ENCODE results near the gene MSI2.

Gene MSI2

DNA sequence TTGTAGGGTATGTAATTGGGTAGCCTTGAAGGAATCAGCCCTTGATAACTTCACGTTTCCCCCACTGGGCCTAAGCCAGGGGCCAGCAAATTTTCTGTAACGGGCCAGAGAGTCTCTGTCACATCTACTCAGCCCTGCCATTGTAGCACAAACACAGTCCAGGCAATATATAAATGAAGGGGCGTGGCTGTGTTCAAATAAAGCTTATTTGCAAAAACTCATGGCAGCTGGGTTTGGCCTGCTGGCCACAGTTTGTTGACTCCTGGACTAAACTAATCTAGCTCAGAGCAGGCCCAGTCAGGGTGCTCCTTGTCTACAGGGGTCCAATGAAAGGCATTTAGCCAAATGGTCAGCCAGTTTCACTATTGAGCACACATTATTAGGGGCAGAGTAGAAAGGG lies 347.2 kb downstream of the MSI2 start:
- Histone ChIP-seq H3K4ac (ENCODE audit: low read length) (no peak overlapping the region), H2BK5ac (ENCODE audit: low read length) (no peak overlapping the region), H3K27me3 (ENCODE audit: control insufficient read depth in 3 of 3, insufficient read depth in 3 of 3, low read depth in 1 of 3, low read length in 3 of 3) (no peaks in the 10 kb centered on the region), H3K27ac (replicated peaks; ENCODE audit: low read length) (no peak overlapping the region), H3K36me3 (replicated peaks in 1 of 2; ENCODE audit: control insufficient read depth in 2 of 2, insufficient read depth in 2 of 2, low read length in 2 of 2) (peaks cover 3 to 43% of the 10 kb centered on the region in 2 donors), H3K4me3 (ENCODE audit: low read length in 2 of 2) (no peak overlapping the region), H3K18ac (ENCODE audit: low read length) (no peak overlapping the region), H2AFZ (ENCODE audit: low read length) (no peak overlapping the region), H4K8ac (ENCODE audit: low read depth, low read length) (no peak overlapping the region), H2BK120ac (ENCODE audit: low read depth, low read length) (no peak overlapping the region), H2BK12ac (ENCODE audit: low read length) (no peak overlapping the region), H3K14ac (ENCODE audit: low read length) (no peak overlapping the region), H3K23ac (ENCODE audit: low read depth, low read length, poor library complexity) (no peak overlapping the region), H3K4me1 (ENCODE audit: control insufficient read depth in 2 of 2, insufficient read depth in 1 of 2, low read depth in 1 of 2, low read length in 2 of 2) (peaks cover 9 to 25% of the 10 kb centered on the region in 2 donors), H2BK15ac (ENCODE audit: low read length) (no peak overlapping the region), H3K4me2 (ENCODE audit: insufficient read depth, low read length, poor library complexity, severe bottlenecking) (no peak overlapping the region), H3K79me1 (ENCODE audit: low read depth, low read length) (peaks cover 4% of the 10 kb centered on the region), H3K9ac (ENCODE audit: low read depth, low read length, poor library complexity) (no peak overlapping the region), H3K9me3 (replicated peaks in 1 of 2; ENCODE audit: control insufficient read depth in 2 of 2, insufficient read depth in 1 of 2, low read depth in 1 of 2, low read length in 2 of 2) (no peaks in the 10 kb centered on the region), H2AK5ac (ENCODE audit: low read depth, low read length) (no peak overlapping the region), H4K91ac (ENCODE audit: low read depth, low read length, poor library complexity) (no peak overlapping the region)
- DNase-seq (ENCODE audit: low spot score): no peak
- WGBS, 2 donors (ENCODE audit: extremely low coverage in 2 of 2, insufficient read length in 2 of 2, insufficient replicate concordance in 1 of 2): no CpG with 5 or more reads among the region's 3 CpGs

DNA sequence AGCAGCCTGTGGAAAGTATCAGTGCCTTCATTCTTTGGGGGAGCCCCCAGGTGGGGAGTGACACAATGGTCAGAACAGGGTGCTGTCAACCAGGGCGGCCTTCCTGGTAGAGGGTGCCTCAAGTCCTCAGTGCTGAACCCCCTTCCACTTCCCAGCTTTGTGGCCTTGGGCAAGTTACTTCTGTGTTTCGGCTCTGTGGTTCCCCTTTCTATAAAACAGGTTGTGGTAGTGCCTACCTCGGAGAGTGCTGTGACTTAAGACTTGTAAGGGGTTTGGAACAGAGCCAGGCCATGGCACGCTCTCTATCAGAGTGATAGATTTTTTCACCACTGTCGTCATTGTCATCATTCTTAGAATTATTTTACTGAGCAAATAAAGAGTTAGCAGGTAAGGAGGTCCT lies 347.7 kb downstream of the MSI2 start:
- no CpG with 5 or more reads among the region's 5 CpGs for WGBS, 2 donors (ENCODE audit: extremely low coverage in 2 of 2, insufficient read length in 2 of 2, insufficient replicate concordance in 1 of 2)
- Histone ChIP-seq H3K27ac (replicated peaks; ENCODE audit: low read length) (no peak overlapping the region), H4K8ac (ENCODE audit: low read depth, low read length) (no peak overlapping the region), H3K14ac (ENCODE audit: low read length) (no peak overlapping the region), H2BK15ac (ENCODE audit: low read length) (no peak overlapping the region), H2BK120ac (ENCODE audit: low read depth, low read length) (no peak overlapping the region), H3K36me3 (replicated peaks in 1 of 2; ENCODE audit: control insufficient read depth in 2 of 2, insufficient read depth in 2 of 2, low read length in 2 of 2) (peaks cover 3 to 41% of the 10 kb centered on the region in 2 donors), H3K9ac (ENCODE audit: low read depth, low read length, poor library complexity) (no peak overlapping the region), H3K23ac (ENCODE audit: low read depth, low read length, poor library complexity) (no peak overlapping the region), H2BK12ac (ENCODE audit: low read length) (no peak overlapping the region), H3K27me3 (ENCODE audit: control insufficient read depth in 3 of 3, insufficient read depth in 3 of 3, low read depth in 1 of 3, low read length in 3 of 3) (no peaks in the 10 kb centered on the region), H3K9me3 (replicated peaks in 1 of 2; ENCODE audit: control insufficient read depth in 2 of 2, insufficient read depth in 1 of 2, low read depth in 1 of 2, low read length in 2 of 2) (no peaks in the 10 kb centered on the region), H4K91ac (ENCODE audit: low read depth, low read length, poor library complexity) (no peak overlapping the region), H3K4ac (ENCODE audit: low read length) (no peak overlapping the region), H2BK5ac (ENCODE audit: low read length) (no peak overlapping the region), H3K4me2 (ENCODE audit: insufficient read depth, low read length, poor library complexity, severe bottlenecking) (no peak overlapping the region), H3K18ac (ENCODE audit: low read length) (no peak overlapping the region), H3K4me1 (ENCODE audit: control insufficient read depth in 2 of 2, insufficient read depth in 1 of 2, low read depth in 1 of 2, low read length in 2 of 2) (peaks cover 9 to 27% of the 10 kb centered on the region in 2 donors), H3K79me1 (ENCODE audit: low read depth, low read length) (peaks cover 4% of the 10 kb centered on the region), H2AFZ (ENCODE audit: low read length) (no peak overlapping the region), H2AK5ac (ENCODE audit: low read depth, low read length) (no peak overlapping the region), H3K4me3 (ENCODE audit: low read length in 2 of 2) (no peak overlapping the region)
- DNase-seq (ENCODE audit: low spot score): no peak

GRCh38 chr17:57604771-57605674 lies 348.7 kb downstream of the MSI2 start:
- no peak overlapping the region for H3K4ac ChIP-seq (ENCODE audit: low read length)
- H3K23ac ChIP-seq (ENCODE audit: low read depth, low read length, poor library complexity): no peak overlapping the region
- H3K4me3 ChIP-seq (ENCODE audit: low read length in 2 of 2): no peak overlapping the region
- no peak overlapping the region for H2AK5ac ChIP-seq (ENCODE audit: low read depth, low read length)
- no peak overlapping the region for H2BK5ac ChIP-seq (ENCODE audit: low read length)
- no peak overlapping the region for H4K91ac ChIP-seq (ENCODE audit: low read depth, low read length, poor library complexity)
- peaks cover 6% of the 10 kb centered on the region for H3K79me1 ChIP-seq (ENCODE audit: low read depth, low read length)
- no peak overlapping the region for H3K14ac ChIP-seq (ENCODE audit: low read length)
- H3K27me3 ChIP-seq (ENCODE audit: control insufficient read depth in 3 of 3, insufficient read depth in 3 of 3, low read depth in 1 of 3, low read length in 3 of 3): no peaks in the 10 kb centered on the region
- no peak overlapping the region for H3K4me2 ChIP-seq (ENCODE audit: insufficient read depth, low read length, poor library complexity, severe bottlenecking)
- no peak overlapping the region for H2BK120ac ChIP-seq (ENCODE audit: low read depth, low read length)
- peak overlapping the region; percentile 72 for H3K18ac ChIP-seq (ENCODE audit: low read length)
- no peak overlapping the region for H3K27ac ChIP-seq (replicated peaks; ENCODE audit: low read length)
- no peak overlapping the region for H2BK15ac ChIP-seq (ENCODE audit: low read length)
- H3K36me3 ChIP-seq (replicated peaks in 1 of 2; ENCODE audit: control insufficient read depth in 2 of 2, insufficient read depth in 2 of 2, low read length in 2 of 2): peaks cover 3 to 39% of the 10 kb centered on the region in 2 donors
- H2BK12ac ChIP-seq (ENCODE audit: low read length): no peak overlapping the region
- H2AFZ ChIP-seq (ENCODE audit: low read length): no peak overlapping the region
- no peak for DNase-seq (ENCODE audit: low spot score)
- no peaks in the 10 kb centered on the region for H3K9me3 ChIP-seq (replicated peaks in 1 of 2; ENCODE audit: control insufficient read depth in 2 of 2, insufficient read depth in 1 of 2, low read depth in 1 of 2, low read length in 2 of 2)
- WGBS, 2 donors (ENCODE audit: extremely low coverage in 2 of 2, insufficient read length in 2 of 2, insufficient replicate concordance in 1 of 2): no CpG with 5 or more reads among the region's 24 CpGs
- peaks cover 9 to 27% of the 10 kb centered on the region in 2 donors for H3K4me1 ChIP-seq (ENCODE audit: control insufficient read depth in 2 of 2, insufficient read depth in 1 of 2, low read depth in 1 of 2, low read length in 2 of 2)
- H3K9ac ChIP-seq (ENCODE audit: low read depth, low read length, poor library complexity): no peak overlapping the region
- no peak overlapping the region for H4K8ac ChIP-seq (ENCODE audit: low read depth, low read length)

DNA sequence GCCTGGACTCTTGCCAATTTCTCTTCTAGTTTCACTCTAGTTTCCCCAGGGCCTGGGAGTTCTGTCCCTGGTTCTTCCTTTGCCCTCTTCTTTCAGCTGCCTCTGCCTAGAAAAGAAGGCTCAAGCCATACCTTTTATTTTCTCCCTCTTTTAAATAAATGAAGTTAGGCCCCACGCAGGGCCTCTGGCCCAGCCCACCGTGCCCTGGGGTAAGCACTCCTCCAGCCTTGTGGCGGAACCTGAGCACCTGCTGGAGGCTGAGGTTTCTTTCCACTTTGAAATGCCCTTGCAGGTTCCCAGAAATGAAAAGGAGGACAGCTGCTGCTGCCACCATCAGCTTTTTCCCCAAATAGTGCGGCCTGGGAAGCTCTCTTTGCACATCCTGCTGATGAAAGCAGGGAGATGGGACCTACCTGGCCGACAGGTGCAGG lies 349.4 kb downstream of the MSI2 start:
- Histone ChIP-seq H2AFZ (ENCODE audit: low read length) (no peak overlapping the region), H3K36me3 (replicated peaks in 1 of 2; ENCODE audit: control insufficient read depth in 2 of 2, insufficient read depth in 2 of 2, low read length in 2 of 2) (peaks cover 3 to 36% of the 10 kb centered on the region in 2 donors), H3K4me2 (ENCODE audit: insufficient read depth, low read length, poor library complexity, severe bottlenecking) (no peak overlapping the region), H4K8ac (ENCODE audit: low read depth, low read length) (no peak overlapping the region), H2BK12ac (ENCODE audit: low read length) (no peak overlapping the region), H2AK5ac (ENCODE audit: low read depth, low read length) (no peak overlapping the region), H3K79me1 (ENCODE audit: low read depth, low read length) (peaks cover 6% of the 10 kb centered on the region), H3K4me3 (ENCODE audit: low read length in 2 of 2) (no peak overlapping the region), H4K91ac (ENCODE audit: low read depth, low read length, poor library complexity) (no peak overlapping the region), H3K27me3 (ENCODE audit: control insufficient read depth in 3 of 3, insufficient read depth in 3 of 3, low read depth in 1 of 3, low read length in 3 of 3) (no peaks in the 10 kb centered on the region), H2BK120ac (ENCODE audit: low read depth, low read length) (no peak overlapping the region), H3K9me3 (replicated peaks in 1 of 2; ENCODE audit: control insufficient read depth in 2 of 2, insufficient read depth in 1 of 2, low read depth in 1 of 2, low read length in 2 of 2) (no peaks in the 10 kb centered on the region), H3K14ac (ENCODE audit: low read length) (no peak overlapping the region), H3K4me1 (ENCODE audit: control insufficient read depth in 2 of 2, insufficient read depth in 1 of 2, low read depth in 1 of 2, low read length in 2 of 2) (peaks cover 9 to 27% of the 10 kb centered on the region in 2 donors), H2BK5ac (ENCODE audit: low read length) (no peak overlapping the region), H3K27ac (replicated peaks; ENCODE audit: low read length) (no peak overlapping the region), H3K4ac (ENCODE audit: low read length) (no peak overlapping the region), H3K18ac (ENCODE audit: low read length) (peak overlapping the region; percentile 6), H3K9ac (ENCODE audit: low read depth, low read length, poor library complexity) (no peak overlapping the region), H3K23ac (ENCODE audit: low read depth, low read length, poor library complexity) (no peak overlapping the region), H2BK15ac (ENCODE audit: low read length) (no peak overlapping the region)
- no CpG with 5 or more reads among the region's 5 CpGs for WGBS, 2 donors (ENCODE audit: extremely low coverage in 2 of 2, insufficient read length in 2 of 2, insufficient replicate concordance in 1 of 2)
- no peak for DNase-seq (ENCODE audit: low spot score)

Measured in neuronal stem cell (in vitro differentiated cells).